Measurements from ENCODE around the gene SERHL2.
"Not testable (repeated sequence)": the region's sequence is repeated elsewhere in the genome, so short reads cannot be mapped to it uniquely, and the experiment has no call there.

The SERHL2 gene

DNA sequence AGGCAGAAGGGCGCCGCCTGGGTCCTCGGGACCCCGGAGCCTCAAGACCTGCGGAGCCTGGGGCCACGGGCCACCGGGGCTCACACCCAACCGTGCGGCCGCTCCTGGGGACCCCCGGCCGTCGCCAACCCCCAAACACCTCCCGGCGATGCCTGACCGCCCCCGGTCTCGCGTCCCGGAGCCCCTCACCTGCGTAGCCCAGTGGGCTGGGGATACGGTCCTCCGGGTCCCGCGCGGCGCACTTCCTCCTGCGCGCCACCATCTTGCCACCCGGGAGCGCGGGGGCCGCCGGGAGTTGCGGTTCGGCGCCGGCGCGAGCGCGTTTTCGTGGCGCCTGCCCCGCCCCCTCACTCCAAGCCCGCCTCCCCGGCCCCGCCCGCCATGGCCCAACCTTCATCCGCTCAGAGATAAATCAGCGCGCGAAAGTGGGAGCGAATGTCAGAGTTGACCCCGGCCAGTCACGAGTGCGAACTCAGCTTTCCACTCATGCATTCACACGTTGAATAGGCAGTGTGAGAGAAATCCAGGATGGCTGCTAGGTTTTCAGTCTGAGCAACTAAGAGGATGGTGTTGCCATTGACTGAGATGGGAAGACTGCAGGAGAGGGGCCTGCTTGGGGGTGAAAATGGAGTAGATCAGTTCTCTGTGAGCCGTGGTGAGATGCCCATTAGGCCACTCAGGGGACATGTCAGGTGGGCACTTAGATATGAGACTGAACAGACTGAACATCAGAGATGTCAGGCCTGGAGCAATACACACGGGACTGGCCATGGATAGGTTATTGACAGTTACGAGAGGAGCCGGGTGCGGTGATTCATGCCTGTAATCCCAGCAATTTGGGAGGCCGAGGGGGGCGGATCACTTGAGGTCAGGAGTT is 34.0 kb upstream of the SERHL2 start, which contains the start of gene RRP7A:
Gene RRP7A (minus strand): TSS at position 272 of the 877 bp plus-strand sequence. CDS start 10 bp downstream, at position 262.
- peaks cover 21% of the 10 kb centered on the region for H3K4me1 Mint-ChIP-seq
- H3K36me3 Mint-ChIP-seq (ENCODE audit: insufficient read depth): peaks cover 25% of the 10 kb centered on the region
- no peaks in the 10 kb centered on the region for H3K9me3 Mint-ChIP-seq
- DNase-seq (ENCODE audit: low spot score in 2 of 2) (peak; percentile 58 to 59), ATAC-seq (replicated peaks; ENCODE audit: extremely low read depth, poor library complexity, severe bottlenecking) (peak; percentile 83)
- H3K27ac Mint-ChIP-seq (ENCODE audit: low read depth): peak within 1 kb of the TSS; percentile 96
- H3K27me3 Mint-ChIP-seq: no peaks in the 10 kb centered on the region
- H3K4me3 Mint-ChIP-seq: peak within 1 kb of the TSS; percentile 98

DNA sequence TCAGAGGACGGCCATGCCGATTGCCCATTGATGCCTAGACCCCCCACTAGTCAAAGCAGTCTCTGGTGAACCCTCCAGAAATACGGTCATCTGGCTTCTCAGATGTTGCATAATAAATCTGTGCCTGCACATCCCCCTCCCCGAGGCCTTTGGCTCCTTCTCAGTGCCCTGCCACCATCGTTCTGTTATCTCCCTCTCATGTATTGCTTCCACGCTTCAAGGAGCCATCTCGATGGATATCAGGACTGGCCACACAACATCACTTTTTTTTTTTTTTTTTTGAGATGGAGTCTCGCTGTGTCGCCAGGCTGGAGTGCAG is 32.6 kb upstream of the SERHL2 start:
- H3K27ac Mint-ChIP-seq (ENCODE audit: low read depth): peak overlapping the region; percentile 70
- peaks cover 18% of the 10 kb centered on the region for H3K36me3 Mint-ChIP-seq (ENCODE audit: insufficient read depth)
- DNase-seq (ENCODE audit: low spot score in 2 of 2) (no peak), ATAC-seq (replicated peaks; ENCODE audit: extremely low read depth, poor library complexity, severe bottlenecking) (no peak)
- peak overlapping the region; percentile 98 for H3K4me3 Mint-ChIP-seq
- H3K9me3 Mint-ChIP-seq: no peaks in the 10 kb centered on the region
- H3K4me1 Mint-ChIP-seq: peaks cover 21% of the 10 kb centered on the region
- H3K27me3 Mint-ChIP-seq: no peaks in the 10 kb centered on the region

DNA sequence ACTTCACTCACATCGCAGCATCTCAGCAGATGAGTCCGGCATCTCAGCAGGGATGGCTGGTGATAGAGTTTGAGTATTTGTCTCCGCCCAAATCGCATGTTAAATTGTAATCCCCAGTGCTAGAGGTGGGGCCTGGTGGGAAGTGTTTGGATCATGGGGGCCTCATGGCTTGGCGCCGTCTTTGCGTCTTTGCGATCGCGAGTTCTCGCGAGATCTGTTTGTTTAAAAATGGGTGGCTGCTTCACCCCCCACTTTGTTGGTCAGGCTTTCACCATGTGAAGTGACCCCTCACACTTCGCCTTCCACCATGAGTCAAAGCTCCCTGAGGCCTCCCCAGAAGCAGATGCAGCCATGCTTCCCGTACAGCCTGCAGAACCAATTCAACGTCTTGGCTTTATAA is 31.2 kb upstream of the SERHL2 start:
- no peaks in the 10 kb centered on the region for H3K9me3 Mint-ChIP-seq
- H3K27me3 Mint-ChIP-seq: no peaks in the 10 kb centered on the region
- peaks cover 10% of the 10 kb centered on the region for H3K36me3 Mint-ChIP-seq (ENCODE audit: insufficient read depth)
- H3K4me3 Mint-ChIP-seq: no peak overlapping the region
- no peak for ATAC-seq (replicated peaks; ENCODE audit: extremely low read depth, poor library complexity, severe bottlenecking)
- no peak overlapping the region for H3K27ac Mint-ChIP-seq (ENCODE audit: low read depth)
- no peak for DNase-seq (ENCODE audit: low spot score in 2 of 2)
- H3K4me1 Mint-ChIP-seq: peaks cover 21% of the 10 kb centered on the region

DNA sequence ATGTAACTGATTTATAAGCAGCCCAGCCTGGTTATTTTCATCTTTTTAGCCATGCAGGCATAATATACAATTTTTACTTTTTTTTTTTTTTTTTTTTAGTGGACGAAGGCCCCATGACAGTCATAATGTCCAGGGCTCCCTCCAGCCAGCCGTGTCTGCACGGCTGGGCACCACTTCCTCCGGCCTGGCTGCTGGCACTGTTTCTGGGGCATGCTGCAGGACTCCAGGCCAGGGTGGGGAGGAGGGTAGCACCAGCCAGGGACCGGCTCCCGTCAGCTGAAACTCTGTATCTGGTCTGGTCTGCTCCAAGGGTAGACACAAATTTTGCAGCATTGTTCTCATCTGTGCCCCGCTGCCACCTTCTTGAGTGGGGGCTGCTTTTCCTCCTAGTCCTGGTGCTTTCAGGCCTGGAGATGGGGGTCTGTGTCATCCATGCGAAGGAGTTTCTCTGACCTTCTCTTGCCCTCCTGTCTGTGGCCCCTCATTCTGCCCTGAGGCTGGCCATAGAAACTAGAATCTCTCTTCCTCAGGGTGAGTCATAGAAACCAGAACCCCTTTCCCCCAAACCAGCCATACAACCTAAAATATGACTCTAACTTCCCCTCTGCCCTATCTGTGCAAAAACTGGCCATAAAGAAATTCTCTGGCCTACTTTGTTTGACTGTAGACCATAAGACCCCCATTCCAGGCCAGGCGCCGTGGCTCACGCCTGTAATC is 25.0 kb upstream of the SERHL2 start:
- H3K36me3 Mint-ChIP-seq (ENCODE audit: insufficient read depth): peaks cover 3% of the 10 kb centered on the region
- DNase-seq (ENCODE audit: low spot score in 2 of 2): no peak
- H3K27me3 Mint-ChIP-seq: no peaks in the 10 kb centered on the region
- H3K4me3 Mint-ChIP-seq: no peak overlapping the region
- H3K9me3 Mint-ChIP-seq: no peaks in the 10 kb centered on the region
- H3K27ac Mint-ChIP-seq (ENCODE audit: low read depth): no peak overlapping the region
- ATAC-seq (replicated peaks; ENCODE audit: extremely low read depth, poor library complexity, severe bottlenecking): no peak
- H3K4me1 Mint-ChIP-seq: peaks cover 6% of the 10 kb centered on the region

DNA sequence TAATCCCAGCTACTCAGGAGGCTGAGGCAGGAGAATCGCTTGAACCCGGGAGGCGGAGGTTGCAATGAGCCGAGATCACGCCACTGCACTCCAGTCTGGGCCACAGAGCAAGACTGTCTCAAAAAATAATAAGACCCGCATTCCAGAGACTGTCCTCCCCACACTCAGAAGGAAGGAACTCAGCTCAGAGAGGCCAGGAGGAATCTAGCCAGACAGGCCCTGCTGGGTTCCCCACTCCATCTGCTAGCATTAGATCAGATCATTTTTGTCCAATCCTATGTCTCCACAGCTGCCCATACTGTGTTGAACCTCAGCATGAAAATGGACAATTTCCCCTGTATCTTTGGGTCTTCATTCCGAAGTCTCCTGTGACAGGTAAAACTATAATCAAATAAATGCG is 24.3 kb upstream of the SERHL2 start:
- H3K27me3 Mint-ChIP-seq; H3K4me1 Mint-ChIP-seq; H3K27ac Mint-ChIP-seq (ENCODE audit: low read depth); H3K4me3 Mint-ChIP-seq; H3K9me3 Mint-ChIP-seq; H3K36me3 Mint-ChIP-seq (ENCODE audit: insufficient read depth); ATAC-seq (replicated peaks; ENCODE audit: extremely low read depth, poor library complexity, severe bottlenecking); DNase-seq (ENCODE audit: low spot score in 2 of 2): not testable (repeated sequence)

DNA sequence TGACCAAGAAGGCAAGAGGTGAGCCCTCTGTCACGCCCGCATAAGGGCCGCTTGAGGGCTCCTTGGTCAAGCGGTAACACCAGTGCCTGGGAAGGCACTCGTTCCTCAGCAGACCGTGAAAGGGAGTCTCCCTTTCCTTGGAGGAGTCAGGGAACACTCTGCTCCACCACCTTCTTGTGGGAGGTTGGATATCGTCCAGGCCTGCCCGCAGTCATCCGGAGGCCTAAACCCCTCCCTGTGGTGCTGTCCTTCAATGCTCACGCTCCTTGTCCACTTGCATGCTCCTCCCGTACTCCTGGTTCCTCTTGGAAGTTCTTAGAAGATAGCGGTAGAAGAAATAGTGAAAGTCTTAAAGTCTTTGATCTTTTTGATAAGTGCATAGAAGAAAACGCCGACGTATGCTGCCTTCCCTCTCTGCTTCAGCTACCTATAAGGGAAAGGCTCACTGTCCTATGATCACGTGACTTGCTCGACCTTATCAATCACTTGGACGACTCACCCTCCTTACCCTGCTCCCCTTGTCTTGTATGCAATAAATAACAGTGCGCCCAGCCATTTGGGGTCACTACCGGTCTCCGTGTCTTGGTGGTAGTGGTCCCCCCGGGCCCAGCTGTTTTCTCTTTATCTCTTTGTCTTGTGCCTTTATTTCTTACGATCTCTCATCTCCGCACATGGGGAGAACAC is 22.2 kb upstream of the SERHL2 start:
- H3K27ac Mint-ChIP-seq (ENCODE audit: low read depth): not testable (repeated sequence)

DNA sequence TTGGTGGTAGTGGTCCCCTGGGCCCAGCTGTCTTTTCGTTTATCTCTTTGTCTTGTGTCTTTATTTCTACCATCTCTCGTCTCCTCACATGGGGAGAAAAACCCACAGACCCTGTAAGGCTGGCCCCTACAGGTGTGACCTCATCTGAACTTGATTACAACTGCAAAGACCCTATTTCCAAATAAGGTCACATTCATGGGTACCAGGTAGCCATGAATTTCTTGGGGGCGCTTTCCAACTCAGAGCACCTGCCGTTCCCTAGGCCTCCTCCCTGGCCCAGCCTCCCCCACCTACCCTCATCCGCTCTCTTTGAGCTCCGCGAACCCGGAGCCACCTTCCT is 20.1 kb upstream of the SERHL2 start:
- no peak for DNase-seq (ENCODE audit: low spot score in 2 of 2)

More for the DNA sequence above, 22.2 kb upstream of the SERHL2 start:
- not testable (repeated sequence) for DNase-seq (ENCODE audit: low spot score in 2 of 2); H3K27me3 Mint-ChIP-seq; ATAC-seq (replicated peaks; ENCODE audit: extremely low read depth, poor library complexity, severe bottlenecking); H3K4me3 Mint-ChIP-seq; H3K36me3 Mint-ChIP-seq (ENCODE audit: insufficient read depth); H3K9me3 Mint-ChIP-seq; H3K4me1 Mint-ChIP-seq

DNA sequence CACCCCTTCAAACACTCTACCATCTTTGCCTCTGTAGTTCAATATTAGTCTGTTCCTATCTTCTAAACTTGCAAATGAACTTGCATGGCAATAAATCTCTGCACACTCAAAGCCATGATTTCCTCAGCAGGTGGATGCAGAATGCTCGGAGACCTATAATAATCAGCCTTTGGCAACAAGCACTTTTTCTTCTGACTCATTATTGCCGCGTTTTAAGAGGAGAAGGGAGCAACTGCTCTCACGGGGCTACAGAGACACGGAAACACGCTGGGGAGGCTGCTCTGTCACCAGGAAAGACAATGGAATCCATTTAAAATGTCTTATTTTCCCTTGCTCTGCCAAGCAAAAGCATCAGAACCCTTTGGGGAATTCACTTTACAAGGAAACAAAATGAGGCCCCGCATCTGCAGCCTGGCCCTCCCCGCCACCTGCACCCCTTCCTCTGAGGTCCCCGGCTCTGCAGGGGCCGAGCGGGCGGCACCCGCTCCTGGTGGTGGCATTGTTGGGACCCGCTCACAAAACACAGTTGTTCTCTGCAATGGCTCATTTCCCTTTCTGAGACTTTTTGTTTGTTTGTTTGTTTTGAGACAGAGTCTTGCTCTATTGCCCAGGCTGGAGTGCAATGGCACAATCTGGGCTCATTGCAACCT is 18.5 kb upstream of the SERHL2 start:
- H3K9me3 Mint-ChIP-seq; H3K4me1 Mint-ChIP-seq; ATAC-seq (replicated peaks; ENCODE audit: extremely low read depth, poor library complexity, severe bottlenecking); DNase-seq (ENCODE audit: low spot score in 2 of 2); H3K36me3 Mint-ChIP-seq (ENCODE audit: insufficient read depth); H3K27me3 Mint-ChIP-seq; H3K4me3 Mint-ChIP-seq; H3K27ac Mint-ChIP-seq (ENCODE audit: low read depth): not testable (repeated sequence)

More for the DNA sequence above, 20.1 kb upstream of the SERHL2 start:
- ATAC-seq (replicated peaks; ENCODE audit: extremely low read depth, poor library complexity, severe bottlenecking): no peak
- no peaks in the 10 kb centered on the region for H3K27me3 Mint-ChIP-seq
- H3K36me3 Mint-ChIP-seq (ENCODE audit: insufficient read depth): peaks cover 3% of the 10 kb centered on the region
- H3K9me3 Mint-ChIP-seq: no peaks in the 10 kb centered on the region
- peak overlapping the region; percentile 74 for H3K4me3 Mint-ChIP-seq
- peaks cover 9% of the 10 kb centered on the region for H3K4me1 Mint-ChIP-seq
- H3K27ac Mint-ChIP-seq (ENCODE audit: low read depth): peak overlapping the region; percentile 94

DNA sequence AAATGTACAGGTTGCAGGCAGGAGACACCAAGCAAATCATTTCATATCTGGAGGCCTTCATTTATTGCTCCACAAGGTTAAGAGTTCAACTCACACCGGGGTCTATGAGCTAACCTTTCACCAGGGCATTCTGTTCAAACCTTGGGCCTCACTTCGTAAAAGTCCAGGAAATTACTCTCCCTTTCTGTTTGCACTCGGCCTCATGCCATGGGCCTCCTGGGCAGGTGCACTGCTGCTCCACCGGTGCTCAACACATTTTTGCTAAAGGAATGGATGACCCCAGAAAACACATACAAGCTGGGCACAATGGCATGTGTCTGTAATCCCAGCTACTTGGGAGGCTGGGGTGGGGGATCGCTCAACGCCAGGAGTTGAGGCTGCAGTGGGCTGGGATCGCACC is 17.6 kb upstream of the SERHL2 start:
- H3K9me3 Mint-ChIP-seq: no peaks in the 10 kb centered on the region
- H3K27me3 Mint-ChIP-seq: no peaks in the 10 kb centered on the region
- ATAC-seq (replicated peaks; ENCODE audit: extremely low read depth, poor library complexity, severe bottlenecking): no peak
- no peak overlapping the region for H3K4me3 Mint-ChIP-seq
- no peak for DNase-seq (ENCODE audit: low spot score in 2 of 2)
- no peaks in the 10 kb centered on the region for H3K36me3 Mint-ChIP-seq (ENCODE audit: insufficient read depth)
- no peak overlapping the region for H3K27ac Mint-ChIP-seq (ENCODE audit: low read depth)
- H3K4me1 Mint-ChIP-seq: peaks cover 9% of the 10 kb centered on the region

DNA sequence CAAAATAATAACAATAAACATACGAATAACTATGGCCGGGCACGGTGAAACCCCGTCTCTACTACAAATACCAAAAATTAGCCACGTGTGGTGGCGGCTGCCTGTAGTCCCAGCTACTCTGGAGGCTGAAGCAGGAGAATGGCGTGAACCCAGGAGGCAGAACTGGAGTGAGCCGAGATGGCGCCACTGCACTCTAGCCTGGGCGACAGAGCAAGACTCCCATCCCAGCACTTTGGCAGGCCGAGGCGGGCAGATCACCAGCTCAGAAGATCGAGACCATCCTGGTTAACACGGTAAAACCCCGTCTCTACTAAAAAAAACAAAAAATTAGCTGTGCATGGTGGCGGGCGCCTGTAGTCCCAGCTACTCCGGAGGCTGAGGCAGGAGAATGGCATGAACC is 17.1 kb upstream of the SERHL2 start:
- not testable (repeated sequence) for H3K4me1 Mint-ChIP-seq; ATAC-seq (replicated peaks; ENCODE audit: extremely low read depth, poor library complexity, severe bottlenecking); H3K4me3 Mint-ChIP-seq; H3K9me3 Mint-ChIP-seq; H3K36me3 Mint-ChIP-seq (ENCODE audit: insufficient read depth); DNase-seq (ENCODE audit: low spot score in 2 of 2); H3K27ac Mint-ChIP-seq (ENCODE audit: low read depth); H3K27me3 Mint-ChIP-seq

DNA sequence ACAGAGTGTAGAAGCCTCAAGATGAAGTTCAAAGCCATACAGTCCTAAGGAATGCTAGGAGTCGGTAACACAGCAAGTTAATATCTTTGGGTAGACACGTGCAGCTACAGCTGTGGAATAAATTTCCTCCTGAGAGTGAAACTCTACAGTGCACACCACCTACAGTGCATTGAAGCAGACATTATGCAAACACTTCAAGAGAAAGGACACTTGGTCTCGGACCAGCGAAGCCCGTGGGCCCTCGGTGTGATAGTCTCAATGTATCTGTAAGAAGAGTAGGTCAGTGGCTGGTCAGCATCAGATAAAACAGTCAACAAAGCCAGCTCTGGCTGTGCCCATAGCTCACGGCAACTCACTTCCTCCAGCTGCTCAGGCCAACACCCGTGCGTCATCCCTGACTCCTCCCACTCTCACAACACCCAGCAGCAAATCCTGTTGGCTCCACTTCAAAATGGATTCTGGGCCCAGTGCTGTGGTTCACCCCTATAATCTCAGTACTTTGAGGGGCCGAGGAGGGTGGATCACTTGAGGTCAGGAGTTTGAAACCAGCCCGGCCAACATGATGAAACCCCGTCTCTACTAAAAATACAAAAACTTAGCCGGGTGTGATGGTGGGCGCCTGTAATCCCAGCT is 16.4 kb upstream of the SERHL2 start:
- H3K36me3 Mint-ChIP-seq (ENCODE audit: insufficient read depth); ATAC-seq (replicated peaks; ENCODE audit: extremely low read depth, poor library complexity, severe bottlenecking); H3K27me3 Mint-ChIP-seq; H3K4me3 Mint-ChIP-seq; H3K27ac Mint-ChIP-seq (ENCODE audit: low read depth); DNase-seq (ENCODE audit: low spot score in 2 of 2); H3K9me3 Mint-ChIP-seq; H3K4me1 Mint-ChIP-seq: not testable (repeated sequence)

DNA sequence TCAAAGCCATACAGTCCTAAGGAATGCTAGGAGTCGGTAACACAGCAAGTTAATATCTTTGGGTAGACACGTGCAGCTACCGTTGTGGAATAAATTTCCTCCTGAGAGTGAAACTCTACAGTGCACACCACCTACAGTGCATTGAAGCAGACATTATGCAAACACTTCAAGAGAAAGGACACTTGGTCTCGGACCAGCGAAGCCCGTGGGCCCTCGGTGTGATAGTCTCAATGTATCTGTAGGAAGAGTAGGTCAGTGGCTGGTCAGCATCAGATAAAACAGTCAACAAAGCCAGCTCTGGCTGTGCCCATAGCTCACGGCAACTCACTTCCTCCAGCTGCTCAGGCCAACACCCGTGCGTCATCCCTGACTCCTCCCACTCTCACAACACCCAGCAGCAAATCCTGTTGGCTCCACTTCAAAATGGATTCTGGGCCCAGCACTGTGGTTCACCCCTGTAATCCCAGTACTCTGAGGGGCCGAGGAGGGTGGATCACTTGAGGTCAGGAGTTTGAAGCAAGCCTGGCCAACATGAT is 14.5 kb upstream of the SERHL2 start:
- not testable (repeated sequence) for H3K27me3 Mint-ChIP-seq; H3K4me1 Mint-ChIP-seq; H3K9me3 Mint-ChIP-seq; H3K4me3 Mint-ChIP-seq; DNase-seq (ENCODE audit: low spot score in 2 of 2); H3K36me3 Mint-ChIP-seq (ENCODE audit: insufficient read depth); H3K27ac Mint-ChIP-seq (ENCODE audit: low read depth)
- ATAC-seq (replicated peaks; ENCODE audit: extremely low read depth, poor library complexity, severe bottlenecking): peak; percentile 56

All from central memory CD8-positive, alpha-beta T cell (primary cell).